Measurements from ENCODE around the gene DDC. TPM values are rescaled to one million over a fixed set of nuclear protein-coding genes. Genes with fewer than 3 reads are reported as not detected.

DDC gene
- total and polyA plus RNA-seq, 2 donors from 2014 or later, result 7.8 to 257 TPM

GRCh38 chr7:50431722-50432305 is 133.4 kb downstream of the DDC start:
- Histone ChIP-seq H3K27ac (ENCODE audit: low read depth in 2 of 2, low read length in 2 of 2) (no peak overlapping the region), H3K27me3 (ENCODE audit: control insufficient read depth, insufficient read depth, low read length) (no peaks in the 10 kb centered on the region), H3K4me1 (ENCODE audit: control insufficient read depth in 2 of 3, insufficient read depth in 2 of 3, low read depth in 1 of 3, low read length in 3 of 3) (no peaks in the 10 kb centered on the region), H3K9me3 (ENCODE audit: control insufficient read depth in 2 of 3, insufficient read depth in 1 of 3, low read length in 3 of 3) (no peaks in the 10 kb centered on the region), H3K4me3 (ENCODE audit: low read length in 3 of 3) (no peak overlapping the region), H3K36me3 (ENCODE audit: control insufficient read depth in 2 of 3, insufficient read depth in 3 of 3, low read length in 3 of 3) (no peaks in the 10 kb centered on the region), H3K9ac (ENCODE audit: low read length in 3 of 3) (no peak overlapping the region)
- TF ChIP-seq, protein P1, sequence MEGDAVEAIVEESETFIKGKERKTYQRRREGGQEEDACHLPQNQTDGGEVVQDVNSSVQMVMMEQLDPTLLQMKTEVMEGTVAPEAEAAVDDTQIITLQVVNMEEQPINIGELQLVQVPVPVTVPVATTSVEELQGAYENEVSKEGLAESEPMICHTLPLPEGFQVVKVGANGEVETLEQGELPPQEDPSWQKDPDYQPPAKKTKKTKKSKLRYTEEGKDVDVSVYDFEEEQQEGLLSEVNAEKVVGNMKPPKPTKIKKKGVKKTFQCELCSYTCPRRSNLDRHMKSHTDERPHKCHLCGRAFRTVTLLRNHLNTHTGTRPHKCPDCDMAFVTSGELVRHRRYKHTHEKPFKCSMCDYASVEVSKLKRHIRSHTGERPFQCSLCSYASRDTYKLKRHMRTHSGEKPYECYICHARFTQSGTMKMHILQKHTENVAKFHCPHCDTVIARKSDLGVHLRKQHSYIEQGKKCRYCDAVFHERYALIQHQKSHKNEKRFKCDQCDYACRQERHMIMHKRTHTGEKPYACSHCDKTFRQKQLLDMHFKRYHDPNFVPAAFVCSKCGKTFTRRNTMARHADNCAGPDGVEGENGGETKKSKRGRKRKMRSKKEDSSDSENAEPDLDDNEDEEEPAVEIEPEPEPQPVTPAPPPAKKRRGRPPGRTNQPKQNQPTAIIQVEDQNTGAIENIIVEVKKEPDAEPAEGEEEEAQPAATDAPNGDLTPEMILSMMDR (IDR thresholded peaks at IDR 0.05; ENCODE audit: borderline replicate concordance, extremely low read depth, insufficient read depth), result no peak
- intact Hi-C loops (cut with DNase I), result no loop called here
- FAIRE-seq (no peak), DNase-seq (no peak)

DNA sequence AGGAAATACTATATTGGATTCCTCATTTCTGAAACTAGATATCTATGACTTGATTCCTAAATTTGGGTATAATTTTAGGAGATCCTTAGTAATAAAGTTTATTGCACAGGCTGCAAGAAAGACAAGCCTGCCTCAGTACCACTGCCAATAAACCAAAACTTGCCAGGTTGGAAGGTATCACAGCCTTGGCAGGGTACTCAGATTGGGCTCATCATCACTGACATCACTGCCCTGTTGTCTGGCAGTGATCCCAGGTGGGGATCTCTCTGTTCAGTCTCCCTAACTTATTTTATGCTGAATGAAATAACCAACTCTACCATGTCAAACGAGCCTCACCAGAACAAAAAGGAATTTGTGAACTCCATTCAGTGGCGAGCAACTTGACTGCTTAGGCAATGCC is 133.9 kb downstream of the DDC start:
- Histone ChIP-seq H3K4me1 (ENCODE audit: control insufficient read depth in 2 of 3, insufficient read depth in 2 of 3, low read depth in 1 of 3, low read length in 3 of 3) (no peaks in the 10 kb centered on the region), H3K27me3 (ENCODE audit: control insufficient read depth, insufficient read depth, low read length) (no peaks in the 10 kb centered on the region), H3K36me3 (ENCODE audit: control insufficient read depth in 2 of 3, insufficient read depth in 3 of 3, low read length in 3 of 3) (no peaks in the 10 kb centered on the region), H3K9ac (ENCODE audit: low read length in 3 of 3) (no peak overlapping the region), H3K4me3 (ENCODE audit: low read length in 3 of 3) (no peak overlapping the region), H3K27ac (ENCODE audit: low read depth in 2 of 2, low read length in 2 of 2) (no peak overlapping the region), H3K9me3 (ENCODE audit: control insufficient read depth in 2 of 3, insufficient read depth in 1 of 3, low read length in 3 of 3) (no peaks in the 10 kb centered on the region)
- no peak for DNase-seq
- no peak for FAIRE-seq
- intact Hi-C loops (cut with DNase I), result no loop called here
- TF ChIP-seq, protein P1 (IDR thresholded peaks at IDR 0.05; ENCODE audit: borderline replicate concordance, extremely low read depth, insufficient read depth), result no peak

- Histone ChIP-seq H3K27me3 (ENCODE audit: control insufficient read depth, insufficient read depth, low read length) (no peaks in the 10 kb centered on the region), H3K9ac (ENCODE audit: low read length in 3 of 3) (no peak overlapping the region), H3K36me3 (ENCODE audit: control insufficient read depth in 2 of 3, insufficient read depth in 3 of 3, low read length in 3 of 3) (no peaks in the 10 kb centered on the region), H3K9me3 (ENCODE audit: control insufficient read depth in 2 of 3, insufficient read depth in 1 of 3, low read length in 3 of 3) (no peaks in the 10 kb centered on the region), H3K27ac (ENCODE audit: low read depth in 2 of 2, low read length in 2 of 2) (no peak overlapping the region), H3K4me3 (ENCODE audit: low read length in 3 of 3) (no peak overlapping the region), H3K4me1 (ENCODE audit: control insufficient read depth in 2 of 3, insufficient read depth in 2 of 3, low read depth in 1 of 3, low read length in 3 of 3) (no peaks in the 10 kb centered on the region)
- DNase-seq (no peak), FAIRE-seq (no peak)
- intact Hi-C loops (cut with DNase I), result no loop called here
- TF ChIP-seq, protein P1 (IDR thresholded peaks at IDR 0.05; ENCODE audit: borderline replicate concordance, extremely low read depth, insufficient read depth), result no peak
These were observed 136.3 kb downstream of the DDC start for GRCh38 chr7:50428911-50429310.

DNA sequence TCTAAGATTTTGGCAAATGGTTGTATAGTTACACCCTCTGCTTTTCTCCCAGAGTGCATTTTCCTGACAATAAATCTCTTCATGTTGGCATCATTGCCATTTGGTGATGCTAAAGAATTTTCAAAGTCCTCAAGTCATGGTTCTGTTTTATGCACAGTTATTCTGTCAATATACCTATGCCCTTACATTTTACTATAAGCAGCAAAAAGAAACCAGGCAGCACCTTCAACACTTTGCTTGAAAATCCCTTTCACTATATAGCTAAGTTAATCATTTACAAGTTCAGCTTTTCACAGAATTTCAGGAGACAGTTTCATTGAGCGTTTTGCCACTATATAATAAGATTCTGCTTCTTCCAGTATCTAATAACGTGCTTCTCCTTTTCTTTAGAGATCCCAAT is 137.7 kb downstream of the DDC start:
- no peaks in the 10 kb centered on the region for H3K27me3 ChIP-seq (ENCODE audit: control insufficient read depth, insufficient read depth, low read length)
- TF ChIP-seq, protein P1 (IDR thresholded peaks at IDR 0.05; ENCODE audit: borderline replicate concordance, extremely low read depth, insufficient read depth), result no peak
- intact Hi-C loops (cut with DNase I), result no loop called here
- H3K9ac ChIP-seq (ENCODE audit: low read length in 3 of 3), result no peak overlapping the region
- H3K27ac ChIP-seq (ENCODE audit: low read depth in 2 of 2, low read length in 2 of 2), result no peak overlapping the region
- H3K4me1 ChIP-seq (ENCODE audit: control insufficient read depth in 2 of 3, insufficient read depth in 2 of 3, low read depth in 1 of 3, low read length in 3 of 3), result no peaks in the 10 kb centered on the region
- FAIRE-seq, result no peak
- H3K36me3 ChIP-seq (ENCODE audit: control insufficient read depth in 2 of 3, insufficient read depth in 3 of 3, low read length in 3 of 3), result no peaks in the 10 kb centered on the region
- no peaks in the 10 kb centered on the region for H3K9me3 ChIP-seq (ENCODE audit: control insufficient read depth in 2 of 3, insufficient read depth in 1 of 3, low read length in 3 of 3)
- H3K4me3 ChIP-seq (ENCODE audit: low read length in 3 of 3), result no peak overlapping the region
- DNase-seq, result no peak

Data from kidney (tissue), 14 donors.